Hepatocyte (in vitro differentiated cells): ENCODE results near the gene USP3. TPM values are rescaled to one million over a fixed set of nuclear protein-coding genes. Genes with fewer than 3 reads are reported as not detected.

Source experiments
- DNase-seq: peaks from one replicate; pipeline ENCODE4 v3.0.0-alpha.2; 2016; ENCODE audit warnings: low spot score
- H2AFZ ChIP-seq: fragments of 200-600 bp; sonication (generic); 2 replicates; pipeline ENCODE4 v1.6.0; 2016; ENCODE audit warnings: antibody characterized with exemption, mild to moderate bottlenecking
- H3K27ac ChIP-seq: fragments of 200-600 bp; sonication (generic); 2 replicates; pipeline ENCODE4 v1.5.1; 2016; ENCODE audit warnings: mild to moderate bottlenecking
- H3K27me3 ChIP-seq: fragments of 200-600 bp; sonication (generic); 2 replicates; pipeline ENCODE4 v1.6.1; 2016
- H3K36me3 ChIP-seq: fragments of 200-600 bp; sonication (generic); replicated peaks from 2 replicates; pipeline ENCODE4 v1.5.1; 2016; ENCODE audit warnings: low read depth; ENCODE audit not compliant: insufficient read depth
- H3K4me1 ChIP-seq: fragments of 200-600 bp; sonication (generic); 2 replicates; pipeline ENCODE4 v1.5.1; 2016; ENCODE audit warnings: mild to moderate bottlenecking, moderate library complexity; ENCODE audit not compliant: insufficient read depth
- H3K4me2 ChIP-seq: fragments of 200-600 bp; sonication (generic); 2 replicates; pipeline ENCODE4 v1.6.0; 2016
- H3K4me3 ChIP-seq: fragments of 200-600 bp; sonication (generic); 2 replicates; pipeline ENCODE4 v1.5.1; 2016; ENCODE audit warnings: mild to moderate bottlenecking
- H3K79me2 ChIP-seq: fragments of 200-600 bp; sonication (generic); 2 replicates; pipeline ENCODE4 v1.6.0; 2017; ENCODE audit warnings: mild to moderate bottlenecking
- H3K9me2 ChIP-seq: fragments of 200-600 bp; sonication (generic); replicated peaks from 2 replicates; pipeline ENCODE4 v1.6.0; 2017; ENCODE audit warnings: mild to moderate bottlenecking; ENCODE audit not compliant: insufficient read depth
- H3K9me3 ChIP-seq: fragments of 200-600 bp; sonication (generic); 2 replicates; pipeline ENCODE4 v1.5.1; 2016; ENCODE audit warnings: low read depth, mild to moderate bottlenecking
- H4K20me1 ChIP-seq: fragments of 200-600 bp; sonication (generic); 2 replicates; pipeline ENCODE4 v1.6.0; 2016; ENCODE audit warnings: mild to moderate bottlenecking; ENCODE audit not compliant: insufficient read depth, poor library complexity, severe bottlenecking
- CTCF ChIP-seq: fragments of 200-600 bp; sonication (generic); IDR thresholded peaks from 2 replicates; pipeline ENCODE4 v1.5.1; 2016; ENCODE audit warnings: antibody characterized with exemption, mild to moderate bottlenecking; ENCODE audit not compliant: poor library complexity
- EZH2 ChIP-seq: fragments of 200-600 bp; sonication (generic); IDR thresholded peaks from 2 replicates; pipeline ENCODE4 v1.6.1; 2016; ENCODE audit warnings: antibody characterized with exemption, mild to moderate bottlenecking, borderline replicate concordance
- EZH2phosphoT487 ChIP-seq: fragments of 200-600 bp; sonication (generic); IDR thresholded peaks from one replicate; pipeline ENCODE4 v1.6.1; 2018; ENCODE audit warnings: antibody characterized with exemption, mild to moderate bottlenecking, low read depth, moderate library complexity; ENCODE audit not compliant: unreplicated experiment, severe bottlenecking
- WGBS: methylation state at CpG from one replicate; pipeline ENCODE4 v1.1.6; 2016; ENCODE audit warnings: low lambda C conversion rate; ENCODE audit errors: missing lambda C conversion rate; 5-methylcytosine and 5-hydroxymethylcytosine counted together
- polyA plus RNA-seq: library from polyadenylated mRNA; unstranded; fragments of >200 nt; fragmentation: Nextera tagmentation; extraction: Ambion mirVana; gene quantifications from 2 replicates; pipeline ENCODE4 v1.2.1, GENCODE V29; 2016
- total RNA-seq: library from RNA; depleted of rRNA; stranded (reverse); fragments of >200 nt; gene quantifications from 2 replicates; pipeline ENCODE4 v1.2.3, GENCODE V29; 2014

The USP3 gene
- total and polyA plus RNA-seq, 2 experiments from 2014 or later: 30.5 to 61.2 TPM

DNA sequence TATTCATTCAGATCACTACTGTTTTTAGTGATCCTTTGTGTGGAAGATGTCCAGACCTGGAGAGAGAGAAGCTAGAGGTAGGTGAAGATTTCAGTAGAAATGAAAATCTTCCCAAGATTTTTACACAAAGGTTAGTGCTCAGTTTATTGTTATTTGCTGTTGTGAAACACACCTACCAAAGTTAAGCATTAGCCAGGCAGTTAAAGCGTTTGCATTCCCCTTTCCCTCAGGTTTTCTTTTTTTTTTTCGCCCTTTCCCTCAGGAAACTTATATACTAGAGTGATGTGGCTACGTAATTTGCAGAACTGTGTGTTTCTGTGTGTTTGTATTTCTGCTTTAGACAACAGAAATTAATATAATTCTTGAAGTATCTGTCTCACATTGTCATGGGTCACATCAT, 34.5 kb downstream of the USP3 start:
- Histone ChIP-seq H3K27ac (no peak overlapping the region), H2AFZ (no peak overlapping the region), H3K79me2 (peaks cover 84% of the 10 kb centered on the region), H3K9me2 (no peaks in the 10 kb centered on the region), H3K4me3 (no peak overlapping the region), H4K20me1 (peaks cover 10% of the 10 kb centered on the region), H3K27me3 (no peaks in the 10 kb centered on the region), H3K4me2 (peak overlapping the region; percentile 32), H3K4me1 (no peaks in the 10 kb centered on the region), H3K36me3 (no peaks in the 10 kb centered on the region), H3K9me3 (no peaks in the 10 kb centered on the region)
- no peak for DNase-seq
- TF ChIP-seq CTCF (no peak), EZH2phosphoT487 (no peak), EZH2 (no peak)
- 80% methylated on average over 3 of the region's 3 CpGs for WGBS

DNA sequence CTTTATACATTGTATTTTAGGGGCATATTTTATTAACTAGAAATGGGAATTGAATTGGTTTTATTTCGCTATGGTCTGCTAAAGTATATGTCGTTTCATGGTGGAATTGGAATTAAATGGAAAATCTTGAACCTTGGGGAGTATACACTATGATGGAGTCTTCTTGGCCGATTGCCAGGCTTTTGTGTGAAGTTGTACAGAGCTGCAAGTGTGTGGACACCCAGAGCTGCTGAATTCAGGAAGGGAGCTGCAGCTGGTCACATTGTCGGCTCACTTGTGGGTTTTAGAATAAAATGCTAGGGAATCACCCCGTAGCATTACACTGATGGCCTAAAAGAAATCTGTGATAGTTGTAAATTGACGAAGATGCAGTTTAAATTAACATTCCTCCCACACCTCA, 35.1 kb downstream of the USP3 start:
- H3K27ac ChIP-seq: no peak overlapping the region
- no peaks in the 10 kb centered on the region for H3K9me3 ChIP-seq
- no peaks in the 10 kb centered on the region for H3K9me2 ChIP-seq
- DNase-seq: no peak
- peaks cover 84% of the 10 kb centered on the region for H3K79me2 ChIP-seq
- no peak overlapping the region for H2AFZ ChIP-seq
- H3K4me2 ChIP-seq: no peak overlapping the region
- no peaks in the 10 kb centered on the region for H3K27me3 ChIP-seq
- TF ChIP-seq EZH2phosphoT487 (no peak), CTCF (no peak), EZH2 (no peak)
- H3K4me1 ChIP-seq: no peaks in the 10 kb centered on the region
- no peak overlapping the region for H3K4me3 ChIP-seq
- 86% methylated on average over 6 of the region's 6 CpGs for WGBS
- no peaks in the 10 kb centered on the region for H3K36me3 ChIP-seq
- H4K20me1 ChIP-seq: peaks cover 10% of the 10 kb centered on the region

DNA sequence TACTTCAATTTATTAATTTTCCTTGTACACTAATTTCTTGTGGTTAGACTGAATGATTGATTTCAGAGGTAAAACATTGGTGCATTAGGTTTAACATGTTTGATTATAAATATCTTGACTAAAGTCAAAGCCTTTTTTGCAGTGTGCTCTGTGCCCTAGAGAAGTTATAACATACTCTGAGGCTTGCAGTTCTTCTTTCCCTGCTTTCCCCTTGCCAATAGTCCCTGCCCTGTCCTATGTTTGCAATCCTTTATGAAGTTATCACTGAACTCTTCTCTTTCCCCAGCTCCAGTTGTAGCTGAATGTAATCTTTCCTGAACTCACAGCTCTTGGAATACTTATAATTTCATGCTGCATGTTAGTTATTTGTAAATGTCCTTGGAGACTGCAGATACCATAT, 35.6 kb downstream of the USP3 start:
- no peak overlapping the region for H3K4me3 ChIP-seq
- no peaks in the 10 kb centered on the region for H3K9me2 ChIP-seq
- no peaks in the 10 kb centered on the region for H3K27me3 ChIP-seq
- no peaks in the 10 kb centered on the region for H3K4me1 ChIP-seq
- H4K20me1 ChIP-seq: peaks cover 10% of the 10 kb centered on the region
- H3K4me2 ChIP-seq: no peak overlapping the region
- no peak for DNase-seq
- H3K79me2 ChIP-seq: peaks cover 84% of the 10 kb centered on the region
- H3K27ac ChIP-seq: no peak overlapping the region
- no peaks in the 10 kb centered on the region for H3K9me3 ChIP-seq
- H3K36me3 ChIP-seq: no peaks in the 10 kb centered on the region
- no peak for TF ChIP-seq CTCF
- TF ChIP-seq EZH2: no peak
- no peak for TF ChIP-seq EZH2phosphoT487
- H2AFZ ChIP-seq: no peak overlapping the region

DNA sequence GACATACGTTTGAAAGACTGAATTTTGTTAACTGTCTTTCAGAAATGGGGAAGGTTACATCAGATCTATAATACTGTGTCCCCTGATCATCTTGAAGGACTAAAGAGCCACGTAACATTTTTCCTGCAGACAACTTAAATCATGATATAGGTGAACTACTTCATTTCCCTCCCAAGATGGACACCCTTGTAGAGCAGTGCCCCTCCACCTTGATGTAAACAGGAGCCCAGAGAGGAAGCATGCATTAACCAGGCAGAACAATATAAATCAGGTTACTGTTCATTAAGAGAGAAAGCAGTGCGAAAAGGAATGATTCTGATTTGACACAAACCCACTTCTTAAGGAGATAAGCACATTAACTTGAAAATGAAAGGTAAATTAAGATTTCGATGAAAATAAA, 36.1 kb downstream of the USP3 start:
- WGBS: 91% methylated on average over 4 of the region's 4 CpGs
- DNase-seq: no peak
- no peak overlapping the region for H3K27ac ChIP-seq
- no peak for TF ChIP-seq EZH2phosphoT487
- no peak for TF ChIP-seq EZH2
- TF ChIP-seq CTCF: no peak
- H3K36me3 ChIP-seq: no peaks in the 10 kb centered on the region
- H3K4me1 ChIP-seq: no peaks in the 10 kb centered on the region
- no peak overlapping the region for H2AFZ ChIP-seq
- H3K27me3 ChIP-seq: no peaks in the 10 kb centered on the region
- peaks cover 81% of the 10 kb centered on the region for H3K79me2 ChIP-seq
- peaks cover 10% of the 10 kb centered on the region for H4K20me1 ChIP-seq
- H3K9me2 ChIP-seq: no peaks in the 10 kb centered on the region
- H3K9me3 ChIP-seq: no peaks in the 10 kb centered on the region
- H3K4me2 ChIP-seq: no peak overlapping the region
- H3K4me3 ChIP-seq: no peak overlapping the region
